ENCODE measurements around the gene PARP15.

The PARP15 gene

GRCh38 chr3:122576174-122576940 lies 1.1 kb upstream of the PARP15 start:
- no peak for DNase-seq

GRCh38 chr3:122578069-122578740 lies 755 bp downstream of the PARP15 start:
- DNase-seq, result no peak

- no peak for DNase-seq
These were observed 3.0 kb downstream of the PARP15 start for GRCh38 chr3:122580470-122580869.

DNA sequence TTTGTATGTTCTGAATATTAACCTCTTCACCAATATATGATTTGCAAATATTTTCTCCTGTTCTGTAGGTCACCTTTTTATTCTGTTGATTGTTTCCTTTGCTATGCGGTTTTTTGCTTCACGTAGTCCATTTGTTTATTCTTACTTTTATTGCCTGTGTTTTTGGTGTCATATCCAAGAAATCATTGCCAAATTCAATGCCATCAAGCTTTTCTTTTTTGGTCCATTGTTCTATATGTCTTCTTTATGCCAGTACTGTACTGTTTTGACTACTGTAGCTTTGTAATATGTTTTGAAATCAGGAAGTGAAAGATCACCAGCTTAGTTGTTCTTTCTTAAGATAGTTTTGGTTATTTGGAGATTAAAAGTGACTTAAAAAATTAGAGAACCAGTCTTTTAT lies 4.2 kb downstream of the PARP15 start:
- DNase-seq, result no peak

GRCh38 chr3:122582390-122582789 lies 4.9 kb downstream of the PARP15 start:
- DNase-seq, result no peak

- no peak for DNase-seq
These were observed 8.6 kb downstream of the PARP15 start for GRCh38 chr3:122586098-122586497.

DNA sequence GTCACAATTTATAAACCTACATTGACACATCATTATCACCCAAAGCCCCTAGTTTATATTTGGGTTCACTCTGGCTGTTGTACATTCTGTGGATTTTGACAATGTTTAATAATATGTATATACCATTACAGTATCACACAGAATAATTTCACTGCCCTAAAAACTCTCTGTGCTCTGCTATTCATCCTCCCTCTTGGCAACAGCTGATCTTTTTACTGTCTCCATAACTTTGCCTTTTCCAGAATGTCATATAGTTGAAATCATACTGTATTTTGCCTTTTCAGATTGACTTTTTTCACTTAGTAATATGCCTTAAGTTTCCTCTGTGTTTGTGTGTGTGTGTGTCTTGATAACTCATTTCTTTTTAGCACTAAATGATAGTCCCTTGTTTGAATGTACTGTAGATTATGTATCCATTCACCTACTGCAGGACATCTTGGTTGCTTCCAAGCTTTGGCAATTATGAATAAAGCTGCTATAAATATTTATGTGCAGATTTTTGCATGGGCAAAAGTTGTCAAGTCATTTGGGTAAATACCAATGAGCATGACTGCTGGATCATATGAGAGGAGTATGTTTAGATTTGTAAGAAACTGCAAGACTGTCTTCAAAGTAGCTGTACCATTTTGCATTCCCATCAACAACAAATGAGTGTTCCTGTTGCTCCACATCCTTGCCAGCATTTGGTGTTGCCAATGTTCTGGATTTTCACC lies 9.5 kb downstream of the PARP15 start:
- no peak for DNase-seq

DNA sequence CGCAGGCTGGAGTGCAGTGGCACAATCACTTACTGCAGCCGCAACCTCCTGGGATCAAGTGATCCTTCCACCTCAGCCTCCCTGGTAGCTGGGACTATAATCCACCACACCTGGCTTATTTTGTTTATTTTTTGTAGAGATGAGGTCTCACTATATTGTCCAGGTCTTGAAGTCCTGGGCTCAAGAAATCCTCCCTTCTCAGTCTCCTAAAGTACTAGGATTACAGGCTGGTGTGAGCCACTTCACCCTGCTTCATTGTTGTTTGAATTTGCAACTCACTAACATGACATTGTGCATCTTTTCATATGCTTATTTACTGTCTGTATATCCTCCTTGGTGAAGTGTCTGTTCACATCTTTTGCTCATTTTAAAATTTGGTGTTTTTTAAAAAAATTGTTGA lies 10.1 kb downstream of the PARP15 start:
- no peak for DNase-seq

DNA sequence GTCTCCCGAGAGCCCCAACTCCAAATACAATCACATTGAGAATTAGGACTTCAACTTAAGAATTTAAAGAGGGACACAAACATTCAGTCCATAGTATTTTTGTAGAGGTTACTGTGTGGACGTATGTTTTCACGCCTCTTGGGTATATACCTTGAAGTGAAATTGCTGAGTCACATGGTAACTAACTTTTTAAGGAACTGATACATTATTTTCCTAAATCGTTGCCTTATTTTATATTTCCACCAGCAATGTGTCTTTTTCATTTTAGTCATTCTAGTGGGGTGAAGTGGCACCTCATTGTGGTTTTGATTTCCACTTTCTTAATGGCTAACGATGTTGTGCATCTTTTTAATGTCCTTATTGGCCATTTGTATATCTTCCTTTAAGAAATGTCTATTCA lies 11.8 kb downstream of the PARP15 start:
- DNase-seq, result no peak

DNA sequence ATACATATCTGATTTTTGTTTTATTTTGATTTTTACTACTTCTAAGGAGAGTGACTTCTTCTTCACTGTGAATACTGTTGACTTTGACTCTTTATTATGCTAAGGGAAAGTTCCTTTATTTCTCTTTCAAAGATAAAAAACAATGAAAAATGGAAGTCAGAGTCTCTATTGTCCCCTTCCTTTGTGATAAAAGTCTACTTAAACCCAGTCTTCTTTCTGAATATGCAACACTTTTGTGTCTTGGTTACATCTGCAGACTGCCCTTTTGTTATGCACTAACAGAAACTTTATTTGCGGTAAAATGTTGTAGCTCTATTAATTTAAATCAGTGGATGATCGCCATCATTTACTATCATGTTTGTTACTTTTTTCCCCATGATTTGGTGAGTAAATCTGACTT lies 13.2 kb downstream of the PARP15 start:
- no peak for DNase-seq

DNA sequence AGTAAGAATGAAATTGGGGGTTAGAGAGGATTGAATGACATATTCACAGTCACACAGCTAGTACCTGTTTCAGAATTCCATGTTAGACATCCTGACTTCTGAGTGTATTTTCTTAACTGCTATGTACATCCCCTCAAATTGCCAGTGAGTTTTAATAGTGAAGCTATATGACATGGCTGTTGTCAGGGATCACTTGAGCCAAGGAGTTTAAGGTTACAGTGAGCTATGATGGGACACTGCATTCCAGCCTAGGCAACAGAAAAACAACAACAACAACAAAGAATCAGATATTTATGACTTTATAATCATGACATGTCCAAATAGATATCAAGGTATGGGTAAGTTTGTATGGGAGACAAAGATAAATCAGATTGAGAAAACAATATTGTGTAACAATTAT lies 16.6 kb downstream of the PARP15 start:
- DNase-seq, result no peak

GRCh38 chr3:122598151-122598550 lies 20.7 kb downstream of the PARP15 start:
- DNase-seq, result no peak

- no peak for DNase-seq
These were observed 21.1 kb downstream of the PARP15 start for GRCh38 chr3:122598556-122598955.

DNA sequence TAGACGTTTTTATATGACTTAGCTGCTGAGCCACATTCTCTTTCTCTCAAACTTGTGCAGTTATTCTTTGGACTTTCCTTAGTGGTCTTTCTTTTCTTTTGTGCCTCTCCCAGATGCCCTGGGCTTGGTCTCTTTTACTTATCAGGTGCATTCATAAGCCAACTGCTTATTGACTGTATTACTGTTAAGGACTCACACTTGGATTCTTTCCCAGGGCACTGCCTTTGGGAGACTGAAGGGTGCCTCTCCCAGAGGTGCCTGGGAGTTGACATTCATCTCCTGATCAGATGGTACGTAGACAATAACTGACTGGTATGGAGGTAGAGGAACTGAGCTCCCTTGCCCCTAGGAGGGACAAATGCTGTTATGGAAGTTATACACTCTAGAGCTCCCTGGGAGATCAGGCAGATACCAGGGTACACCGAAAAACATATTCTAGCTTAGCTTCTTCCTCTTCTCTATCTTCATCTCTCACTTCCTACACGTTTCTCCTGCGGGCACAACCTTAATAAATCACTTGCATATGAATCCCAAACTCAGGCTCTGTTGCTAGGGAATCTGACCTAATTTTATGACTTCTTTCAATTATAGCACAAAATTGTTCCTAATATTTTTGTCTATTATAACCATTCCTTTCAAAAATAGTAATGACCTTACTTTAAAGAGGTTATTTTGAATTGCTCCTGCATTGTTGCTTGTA lies 24.7 kb downstream of the PARP15 start:
- no peak for DNase-seq

DNA sequence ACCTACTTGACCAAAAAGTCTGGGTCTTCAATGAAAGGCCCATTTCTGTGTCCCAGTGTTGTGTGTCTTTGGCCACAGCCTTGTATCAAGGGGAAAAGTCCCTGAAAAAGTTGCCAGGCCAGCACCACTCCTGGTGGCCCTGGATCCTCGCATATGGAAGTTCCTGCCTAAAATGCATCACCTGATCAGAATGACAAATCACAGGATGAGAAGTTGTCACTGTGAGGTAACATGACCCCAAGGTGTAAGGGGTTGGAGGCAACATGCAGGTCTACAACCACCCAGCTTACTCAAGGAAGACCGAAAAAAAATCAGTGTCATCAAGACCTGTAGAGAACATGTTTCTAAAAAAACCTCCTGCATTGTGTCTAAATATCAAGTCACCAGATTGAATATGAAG lies 25.6 kb downstream of the PARP15 start:
- DNase-seq, result no peak

- no peak for DNase-seq
These were observed 28.9 kb downstream of the PARP15 start for GRCh38 chr3:122606330-122606729.

DNA sequence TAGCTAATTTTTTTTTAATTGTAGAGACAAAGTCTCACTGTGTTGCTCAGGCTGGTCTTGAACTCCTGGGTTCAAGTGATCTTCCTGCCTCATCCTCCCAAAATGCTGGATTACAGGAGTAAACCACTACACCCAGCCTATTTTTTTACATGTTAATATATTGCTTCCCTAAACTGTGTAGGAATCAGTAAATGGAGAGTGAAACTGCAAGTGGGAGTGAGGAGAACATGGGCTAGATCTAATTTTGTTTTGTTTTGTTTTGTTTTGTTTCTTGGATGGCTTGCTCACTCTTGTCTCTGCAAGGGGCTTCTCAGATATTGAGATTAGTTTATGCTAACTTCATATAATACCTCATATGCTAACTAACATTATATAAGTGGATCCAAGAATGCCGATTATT lies 31.5 kb downstream of the PARP15 start:
- DNase-seq, result no peak

DNA sequence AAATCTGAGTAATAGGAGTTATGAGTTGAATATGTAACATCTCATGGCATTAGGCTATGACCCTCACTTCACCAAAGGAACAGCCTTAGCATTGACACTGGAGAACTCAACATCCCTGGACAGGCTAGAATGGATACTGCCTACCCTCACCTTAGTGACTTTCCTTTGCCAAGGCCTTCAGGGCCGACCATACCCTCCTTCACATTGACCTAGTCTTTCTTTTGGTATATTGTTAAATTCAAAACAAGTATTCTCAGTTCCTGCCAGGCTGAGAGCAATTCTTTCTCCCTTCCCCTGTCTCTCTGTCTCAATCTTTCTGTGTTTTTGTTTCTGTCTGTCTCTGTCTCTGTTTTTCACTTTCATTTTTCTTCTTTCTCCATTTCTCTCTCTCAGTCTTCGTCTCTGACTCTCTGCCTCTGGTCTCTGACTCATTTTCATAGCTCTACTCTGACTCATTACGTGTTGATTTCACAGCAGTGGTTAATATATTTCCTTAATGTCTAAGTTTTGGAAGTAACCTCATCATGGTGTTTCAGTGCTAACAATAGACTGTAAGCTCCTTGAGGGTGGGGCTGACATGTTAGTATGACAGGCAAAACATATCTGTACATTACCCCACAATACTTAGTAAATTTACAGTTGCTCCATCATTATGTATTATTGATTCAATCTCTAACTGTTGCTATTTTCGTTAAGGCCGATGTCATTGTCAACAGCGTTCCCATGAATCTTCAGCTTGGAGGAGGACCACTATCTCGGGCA lies 32.5 kb downstream of the PARP15 start:
- DNase-seq, result no peak

DNA sequence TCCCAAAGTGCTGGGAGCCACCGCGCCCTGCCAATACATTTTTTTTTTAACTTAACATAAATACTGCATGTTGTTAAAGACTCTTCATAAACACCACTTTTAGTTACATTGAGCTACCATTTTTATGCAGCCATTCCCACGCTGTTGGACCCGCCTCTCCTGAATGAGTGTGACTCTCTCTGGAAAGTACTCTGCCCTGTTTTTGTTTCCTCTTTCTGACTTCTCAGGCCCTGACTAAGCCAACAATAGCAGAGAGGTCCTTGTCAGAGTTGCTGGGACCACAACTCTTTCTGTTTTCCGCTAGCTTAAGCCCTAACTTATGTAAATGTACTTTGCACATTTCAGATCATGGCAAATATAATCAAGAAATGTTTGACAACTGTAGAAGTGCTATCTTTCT lies 35.2 kb downstream of the PARP15 start:
- DNase-seq, result no peak

DNA sequence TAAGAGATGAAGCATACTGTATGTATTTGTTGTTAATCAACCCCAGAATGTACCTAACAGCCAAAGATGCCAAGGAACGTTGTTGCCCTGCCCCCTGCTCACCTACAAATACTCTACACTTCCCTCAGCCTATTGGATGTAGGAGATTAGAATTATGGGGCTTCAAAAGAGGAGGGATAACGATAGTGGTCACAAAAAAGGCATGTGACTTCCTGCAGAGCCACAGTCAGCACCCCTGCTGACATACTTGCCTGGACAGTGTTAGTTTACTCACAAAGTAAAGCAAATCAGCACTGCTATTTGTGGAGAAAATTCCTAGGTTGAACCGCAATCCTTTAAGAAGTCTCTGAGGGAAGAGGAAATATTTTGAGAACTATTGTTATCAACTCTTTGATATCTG lies 37.9 kb downstream of the PARP15 start:
- DNase-seq, result no peak

DNA sequence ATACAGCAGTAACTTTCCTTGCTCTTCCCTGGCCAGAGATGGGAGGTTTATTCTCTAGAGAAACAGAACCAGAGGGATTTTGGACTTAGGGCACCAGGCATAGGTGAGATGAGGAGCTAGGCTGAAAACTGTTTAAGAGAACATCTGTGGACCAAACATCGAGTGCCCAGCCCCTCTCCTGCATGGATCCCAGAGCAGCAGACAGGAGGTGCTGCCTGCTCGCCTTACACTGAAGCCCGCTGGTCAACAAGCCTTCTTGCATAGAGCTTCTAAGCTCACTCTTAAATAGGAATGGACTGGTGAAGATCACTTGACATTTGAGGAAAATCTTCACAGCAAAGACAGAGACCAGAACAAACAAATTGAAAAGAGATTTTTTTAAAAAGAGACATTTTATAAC lies 41.2 kb downstream of the PARP15 start:
- no peak for DNase-seq

GRCh38 chr3:122619040-122619439 lies 41.6 kb downstream of the PARP15 start:
- no peak for DNase-seq

DNA sequence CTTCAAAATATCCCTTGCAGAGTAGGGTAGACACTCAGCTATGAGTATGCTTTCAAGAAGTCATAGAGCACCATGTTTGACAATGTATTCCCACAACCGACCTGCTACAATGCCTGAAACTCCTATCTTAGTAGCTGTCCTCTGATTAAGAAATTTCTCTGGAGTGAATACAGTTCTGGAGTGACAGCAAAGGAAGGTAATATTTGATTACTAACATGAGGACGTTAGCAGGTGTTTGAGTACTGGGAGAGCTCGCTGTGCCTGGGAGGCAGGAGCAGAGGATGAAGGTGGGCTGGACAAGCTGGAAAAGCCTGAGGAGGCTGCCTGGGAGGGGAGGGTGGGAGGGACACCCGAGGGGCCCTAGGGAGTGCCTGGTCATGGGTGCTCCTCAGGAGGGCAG lies 42.9 kb downstream of the PARP15 start:
- no peak for DNase-seq
